ENCODE measurements around the gene UPK2. TPM values are rescaled to one million over a fixed set of nuclear protein-coding genes. Genes with fewer than 3 reads are reported as not detected.

The UPK2 gene
- total and polyA plus RNA-seq, 2 donors (not counting 3 experiments of a cell fraction or from before 2014, with no cell fraction given): 0.11 TPM; not detected in 1

DNA sequence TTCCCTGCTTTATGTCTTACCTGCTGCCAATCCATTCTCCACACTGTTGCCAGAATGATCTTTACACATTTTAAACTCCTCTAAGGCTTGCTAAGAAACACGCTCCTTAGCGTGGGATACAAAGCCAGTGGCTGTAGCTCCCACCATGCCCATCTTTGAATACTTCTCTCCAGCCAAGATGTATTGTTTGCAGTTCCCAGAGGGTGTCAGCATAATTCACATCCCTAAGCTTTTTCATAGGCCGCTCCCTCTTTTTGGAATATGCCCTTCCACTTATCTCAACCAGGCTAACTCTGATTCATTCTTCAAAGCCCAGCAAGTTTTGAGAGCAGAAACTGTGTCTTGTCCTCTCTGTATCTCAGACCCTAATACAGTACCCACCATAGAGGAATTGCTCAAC, 8.1 kb upstream of the UPK2 start:
- CTCF ChIA-PET: interaction anchor here (0.8 to 1.6 kb wide), 2 partner anchors 8 to 17 kb away, joined by 3 to 6 read pairs; partner anchors contain the start of gene UPK2
- FAIRE-seq (no peak), DNase-seq (ENCODE audit: low read depth, low spot score) (no peak)
- H3K27me3 ChIP-seq (ENCODE audit: control insufficient read depth in 2 of 2, insufficient read depth in 2 of 2, low read length in 2 of 2): peaks cover 7 to 9% of the 10 kb centered on the region in 2 experiments
- H3K36me3 ChIP-seq (ENCODE audit: control insufficient read depth in 2 of 2, extremely low read depth in 1 of 2, insufficient read depth in 2 of 2, low read length in 2 of 2): no peaks in the 10 kb centered on the region
- H3K79me2 ChIP-seq (ENCODE audit: control insufficient read depth, insufficient read depth, low read length): no peaks in the 10 kb centered on the region
- no peaks in the 10 kb centered on the region for H3K9me3 ChIP-seq (replicated peaks; ENCODE audit: control insufficient read depth, insufficient read depth, low read length)
- no peaks in the 10 kb centered on the region for H4K20me1 ChIP-seq (replicated peaks; ENCODE audit: control insufficient read depth, extremely low read depth, insufficient read depth, low read length)
- H2AFZ ChIP-seq (ENCODE audit: low read depth, low read length): no peak overlapping the region
- dilution Hi-C loops (cut with MboI; ENCODE audit: extremely low pct_ligation_motif_present, low sequenced_read_pairs): no loop called here
- no peaks in the 10 kb centered on the region for H3K4me1 ChIP-seq (ENCODE audit: control insufficient read depth, extremely low read depth, insufficient read depth, low read length)
- H3K4me2 ChIP-seq (ENCODE audit: insufficient read depth, low read length): no peak overlapping the region
- POLR2A ChIA-PET: no interaction called here
- H3K9me1 ChIP-seq (replicated peaks; ENCODE audit: control insufficient read depth, extremely low read depth, insufficient read depth, low read length): no peaks in the 10 kb centered on the region
- H3K4me3 ChIP-seq (replicated peaks in 1 of 3; ENCODE audit: insufficient read depth in 1 of 3, low read depth in 1 of 3, low read length in 3 of 3): no peak overlapping the region
- H3K27ac ChIP-seq (ENCODE audit: insufficient read depth, low read depth, low read length): no peak overlapping the region
- no TSS peak for BruUV-seq (replicated peaks)
- TF ChIP-seq POLR2A (IDR thresholded peaks at IDR 0.05; ENCODE audit: low read depth, low read length) (no peak), MYC (IDR thresholded peaks at IDR 0.05; ENCODE audit: low read depth, low read length) (no peak), FOS (IDR thresholded peaks at IDR 0.05; ENCODE audit: borderline replicate concordance, insufficient read depth, low read length) (no peak), GATA2 (IDR thresholded peaks at IDR 0.05; ENCODE audit: insufficient read depth, insufficient read length, low read depth, low read length) (no peak), EZH2 (IDR thresholded peaks at IDR 0.05; ENCODE audit: borderline replicate concordance, low read depth, low read length, severe bottlenecking) (no peak), POLR2AphosphoS5 (IDR thresholded peaks at IDR 0.05; ENCODE audit: insufficient read depth, low read depth, low read length) (no peak), JUN (IDR thresholded peaks at IDR 0.05; ENCODE audit: borderline replicate concordance, insufficient read depth, insufficient read length, low read depth) (no peak)
- TF ChIP-seq, protein P1, sequence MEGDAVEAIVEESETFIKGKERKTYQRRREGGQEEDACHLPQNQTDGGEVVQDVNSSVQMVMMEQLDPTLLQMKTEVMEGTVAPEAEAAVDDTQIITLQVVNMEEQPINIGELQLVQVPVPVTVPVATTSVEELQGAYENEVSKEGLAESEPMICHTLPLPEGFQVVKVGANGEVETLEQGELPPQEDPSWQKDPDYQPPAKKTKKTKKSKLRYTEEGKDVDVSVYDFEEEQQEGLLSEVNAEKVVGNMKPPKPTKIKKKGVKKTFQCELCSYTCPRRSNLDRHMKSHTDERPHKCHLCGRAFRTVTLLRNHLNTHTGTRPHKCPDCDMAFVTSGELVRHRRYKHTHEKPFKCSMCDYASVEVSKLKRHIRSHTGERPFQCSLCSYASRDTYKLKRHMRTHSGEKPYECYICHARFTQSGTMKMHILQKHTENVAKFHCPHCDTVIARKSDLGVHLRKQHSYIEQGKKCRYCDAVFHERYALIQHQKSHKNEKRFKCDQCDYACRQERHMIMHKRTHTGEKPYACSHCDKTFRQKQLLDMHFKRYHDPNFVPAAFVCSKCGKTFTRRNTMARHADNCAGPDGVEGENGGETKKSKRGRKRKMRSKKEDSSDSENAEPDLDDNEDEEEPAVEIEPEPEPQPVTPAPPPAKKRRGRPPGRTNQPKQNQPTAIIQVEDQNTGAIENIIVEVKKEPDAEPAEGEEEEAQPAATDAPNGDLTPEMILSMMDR (IDR thresholded peaks at IDR 0.05; ENCODE audit: extremely low read depth in 1 of 2, insufficient read depth in 1 of 2, low read depth in 1 of 2, low read length in 2 of 2): no peak
- TF ChIP-seq, protein P2, sequence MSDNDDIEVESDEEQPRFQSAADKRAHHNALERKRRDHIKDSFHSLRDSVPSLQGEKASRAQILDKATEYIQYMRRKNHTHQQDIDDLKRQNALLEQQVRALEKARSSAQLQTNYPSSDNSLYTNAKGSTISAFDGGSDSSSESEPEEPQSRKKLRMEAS (IDR thresholded peaks at IDR 0.05; ENCODE audit: insufficient read depth, insufficient read length): no peak
- no peak overlapping the region for H3K9ac ChIP-seq (replicated peaks; ENCODE audit: extremely low read depth, insufficient read depth, low read length)
- intact Hi-C loops (cut with micrococcal nuclease): no loop called here
